ENCODE results near the gene RABGEF1. TPM values are rescaled to one million over a fixed set of nuclear protein-coding genes. Genes with fewer than 3 reads are reported as not detected.
"Not testable (repeated sequence)": the region's sequence is repeated elsewhere in the genome, so short reads cannot be mapped to it uniquely, and the experiment has no call there.

The RABGEF1 gene
- total and polyA plus RNA-seq, 2 experiments from 2014 or later = 16.3 to 28.1 TPM

- Histone ChIP-seq H4K20me1 (ENCODE audit: insufficient read depth, poor library complexity, severe bottlenecking) (no peaks in the 10 kb centered on the region), H3K79me2 (peaks cover 36% of the 10 kb centered on the region), H3K9me2 (replicated peaks; ENCODE audit: insufficient read depth) (no peaks in the 10 kb centered on the region), H3K4me2 (no peak overlapping the region), H3K27ac (peak overlapping the region; percentile 46), H3K4me1 (ENCODE audit: insufficient read depth) (peaks cover 3% of the 10 kb centered on the region), H3K9me3 (ENCODE audit: low read depth) (no peaks in the 10 kb centered on the region), H3K27me3 (no peaks in the 10 kb centered on the region), H3K4me3 (no peak overlapping the region), H3K36me3 (replicated peaks; ENCODE audit: insufficient read depth, low read depth) (no peaks in the 10 kb centered on the region), H2AFZ (no peak overlapping the region)
- WGBS (ENCODE audit: low lambda C conversion rate, missing lambda C conversion rate) = 85% methylated on average over 4 of the region's 4 CpGs
- DNase-seq (ENCODE audit: low spot score) = no peak
- TF ChIP-seq CTCF (IDR thresholded peaks at IDR 0.05; ENCODE audit: poor library complexity) (no peak), EZH2 (IDR thresholded peaks at IDR 0.05; ENCODE audit: borderline replicate concordance) (no peak), EZH2phosphoT487 (IDR thresholded peaks at IDR 0.05; ENCODE audit: low read depth, severe bottlenecking, unreplicated experiment) (no peak)
Measured at GRCh38 chr7:66778201-66778600, 37.7 kb downstream of the RABGEF1 start.

- no peak for DNase-seq (ENCODE audit: low spot score)
- TF ChIP-seq EZH2 (IDR thresholded peaks at IDR 0.05; ENCODE audit: borderline replicate concordance) = no peak
- TF ChIP-seq EZH2phosphoT487 (IDR thresholded peaks at IDR 0.05; ENCODE audit: low read depth, severe bottlenecking, unreplicated experiment) = no peak
- TF ChIP-seq CTCF (IDR thresholded peaks at IDR 0.05; ENCODE audit: poor library complexity) = no peak
- WGBS (ENCODE audit: low lambda C conversion rate, missing lambda C conversion rate) = 81% methylated on average over 5 of the region's 5 CpGs
- H3K27me3 ChIP-seq = no peaks in the 10 kb centered on the region
- no peaks in the 10 kb centered on the region for H3K36me3 ChIP-seq (replicated peaks; ENCODE audit: insufficient read depth, low read depth)
- peak overlapping the region; percentile 13 for H3K27ac ChIP-seq
- H2AFZ ChIP-seq = no peak overlapping the region
- no peak overlapping the region for H3K4me2 ChIP-seq
- H3K9me3 ChIP-seq (ENCODE audit: low read depth) = no peaks in the 10 kb centered on the region
- H4K20me1 ChIP-seq (ENCODE audit: insufficient read depth, poor library complexity, severe bottlenecking) = no peaks in the 10 kb centered on the region
- H3K9me2 ChIP-seq (replicated peaks; ENCODE audit: insufficient read depth) = no peaks in the 10 kb centered on the region
- no peak overlapping the region for H3K4me3 ChIP-seq
- peaks cover 3% of the 10 kb centered on the region for H3K4me1 ChIP-seq (ENCODE audit: insufficient read depth)
- peaks cover 27% of the 10 kb centered on the region for H3K79me2 ChIP-seq
Measured at GRCh38 chr7:66779669-66780409, 39.3 kb downstream of the RABGEF1 start.

- no peak for DNase-seq (ENCODE audit: low spot score)
- H3K9me2 ChIP-seq (replicated peaks; ENCODE audit: insufficient read depth) = no peaks in the 10 kb centered on the region
- H3K79me2 ChIP-seq = peaks cover 24% of the 10 kb centered on the region
- H4K20me1 ChIP-seq (ENCODE audit: insufficient read depth, poor library complexity, severe bottlenecking) = no peaks in the 10 kb centered on the region
- no peaks in the 10 kb centered on the region for H3K27me3 ChIP-seq
- H2AFZ ChIP-seq = no peak overlapping the region
- TF ChIP-seq EZH2 (IDR thresholded peaks at IDR 0.05; ENCODE audit: borderline replicate concordance) = no peak
- no peak for TF ChIP-seq CTCF (IDR thresholded peaks at IDR 0.05; ENCODE audit: poor library complexity)
- WGBS (ENCODE audit: low lambda C conversion rate, missing lambda C conversion rate) = 87% methylated on average over 7 of the region's 7 CpGs
- H3K4me2 ChIP-seq = no peak overlapping the region
- no peaks in the 10 kb centered on the region for H3K9me3 ChIP-seq (ENCODE audit: low read depth)
- no peak overlapping the region for H3K4me3 ChIP-seq
- H3K4me1 ChIP-seq (ENCODE audit: insufficient read depth) = peaks cover 3% of the 10 kb centered on the region
- no peaks in the 10 kb centered on the region for H3K36me3 ChIP-seq (replicated peaks; ENCODE audit: insufficient read depth, low read depth)
- no peak overlapping the region for H3K27ac ChIP-seq
Measured at GRCh38 chr7:66781408-66782090, 41.0 kb downstream of the RABGEF1 start.

- H3K4me1 ChIP-seq (ENCODE audit: insufficient read depth); H2AFZ ChIP-seq; H3K9me3 ChIP-seq (ENCODE audit: low read depth); DNase-seq (ENCODE audit: low spot score); H3K36me3 ChIP-seq (replicated peaks; ENCODE audit: insufficient read depth, low read depth); H3K4me3 ChIP-seq; H3K9me2 ChIP-seq (replicated peaks; ENCODE audit: insufficient read depth); H3K4me2 ChIP-seq; H4K20me1 ChIP-seq (ENCODE audit: insufficient read depth, poor library complexity, severe bottlenecking); H3K27me3 ChIP-seq: not testable (repeated sequence)
- Histone ChIP-seq H3K79me2 (peaks cover 24% of the 10 kb centered on the region), H3K27ac (peak overlapping the region; percentile 2)
- 35% methylated on average over 3 of the region's 3 CpGs for WGBS (ENCODE audit: low lambda C conversion rate, missing lambda C conversion rate)
Measured at GRCh38 chr7:66782875-66783274, 42.3 kb downstream of the RABGEF1 start.

GRCh38 chr7:66783887-66784595 lies 43.5 kb downstream of the RABGEF1 start:
- H3K36me3 ChIP-seq (replicated peaks; ENCODE audit: insufficient read depth, low read depth); H3K4me3 ChIP-seq; H3K4me1 ChIP-seq (ENCODE audit: insufficient read depth); H2AFZ ChIP-seq; H3K4me2 ChIP-seq; H4K20me1 ChIP-seq (ENCODE audit: insufficient read depth, poor library complexity, severe bottlenecking); DNase-seq (ENCODE audit: low spot score); H3K27me3 ChIP-seq; H3K9me3 ChIP-seq (ENCODE audit: low read depth); H3K9me2 ChIP-seq (replicated peaks; ENCODE audit: insufficient read depth): not testable (repeated sequence)
- Histone ChIP-seq H3K79me2 (peaks cover 23% of the 10 kb centered on the region), H3K27ac (peak overlapping the region; percentile 6)
- 74% methylated on average over 1 of the region's 1 CpG for WGBS (ENCODE audit: low lambda C conversion rate, missing lambda C conversion rate)

Data from hepatocyte (in vitro differentiated cells).